G401 (cell line): Measurements from ENCODE around the gene AK1. TPM values are rescaled to one million over a fixed set of nuclear protein-coding genes. Genes with fewer than 3 reads are reported as not detected.
"Not testable (repeated sequence)": the region's sequence is repeated elsewhere in the genome, so short reads cannot be mapped to it uniquely, and the experiment has no call there.

Experiments used
- DNase-seq: peaks from one replicate; pipeline ENCODE4 v3.0.0-alpha.2; 2015; ENCODE audit warnings: low spot score
- in situ Hi-C: cut with HindIII; loops from 2 replicates; pipeline ENCODE4 v1.10.0; 2016; ENCODE audit warnings: low sequenced_read_pairs, mixed read lengths
- total RNA-seq: library from RNA; depleted of rRNA; stranded (reverse); fragments of >200 nt; shearing (Covaris generic); gene quantifications from 2 replicates; pipeline ENCODE4 v1.2.3, GENCODE V29; 2014; rRNA removed

The AK1 gene
- total RNA-seq, 1 experiment from 2014 or later, result 46.4 TPM

- DNase-seq, in situ Hi-C loops: not testable (repeated sequence)
Observed at GRCh38 chr9:127836561-127836960, 40.9 kb downstream of the AK1 start.

GRCh38 chr9:127835991-127836516, 41.4 kb downstream of the AK1 start:
- no peak for DNase-seq
- in situ Hi-C loops, result no loop called here

- no peak for DNase-seq
- in situ Hi-C loops, result no loop called here
Observed at GRCh38 chr9:127833555-127833954, 43.9 kb downstream of the AK1 start.

GRCh38 chr9:127832248-127832647, 45.2 kb downstream of the AK1 start:
- in situ Hi-C loops, result no loop called here
- no peak for DNase-seq

- in situ Hi-C loops, result no loop called here
- DNase-seq, result no peak
Observed at GRCh38 chr9:127829205-127829906, 48.1 kb downstream of the AK1 start.

- in situ Hi-C loops, result no loop called here
- peak; percentile 59 for DNase-seq
Observed at GRCh38 chr9:127828262-127829031, 49.0 kb downstream of the AK1 start.

- in situ Hi-C loops, result no loop called here
- DNase-seq, result peak; percentile 50
Observed at GRCh38 chr9:127826253-127826913, 51.1 kb downstream of the AK1 start.

- in situ Hi-C loops, result no loop called here
- DNase-seq, result peak; percentile 19
Observed at GRCh38 chr9:127825319-127826051, 52.0 kb downstream of the AK1 start.

- in situ Hi-C loops, result no loop called here
- no peak for DNase-seq
Observed at GRCh38 chr9:127822108-127822507, 55.4 kb downstream of the AK1 start.

- DNase-seq, result no peak
- in situ Hi-C loops, result no loop called here
Observed at GRCh38 chr9:127818574-127818973, 58.9 kb downstream of the AK1 start.

- DNase-seq, result peak; percentile 75
- in situ Hi-C loops, result no loop called here
Observed at GRCh38 chr9:127817881-127818434, 59.5 kb downstream of the AK1 start.

- DNase-seq, result no peak
- in situ Hi-C loops, result no loop called here
Observed at GRCh38 chr9:127816728-127817127, 60.7 kb downstream of the AK1 start.

Other genes starting within 250 kb of the AK1 start
- not detected in 2 replicates for gene CFAP157, start 170.7 kb downstream of the AK1 start, total RNA-seq
- 33.3 and 35.0 TPM in 2 replicates for gene PTRH1, start 162.0 kb downstream of the AK1 start, total RNA-seq
- gene TTC16, start 161.6 kb downstream of the AK1 start, total RNA-seq, result not detected in 2 replicates
- 17.9 and 25.0 TPM in 2 replicates for gene TOR2A, start 142.4 kb downstream of the AK1 start, total RNA-seq
- 4.6 and 6.5 TPM in 2 replicates for gene SH2D3C, start 99.0 kb downstream of the AK1 start, total RNA-seq
- gene CDK9, start 91.6 kb downstream of the AK1 start, total RNA-seq, result 103 and 121 TPM in 2 replicates
- gene FPGS, start 74.8 kb downstream of the AK1 start, total RNA-seq, result 164 and 188 TPM in 2 replicates
- gene ENG, start 23.0 kb downstream of the AK1 start, total RNA-seq, result 2.6 and 4.4 TPM in 2 replicates
- 44.8 and 73.0 TPM in 2 replicates for gene ST6GALNAC6, start 21.9 kb upstream of the AK1 start, total RNA-seq
- gene ST6GALNAC4, start 39.4 kb upstream of the AK1 start, total RNA-seq, result 31.9 and 32.8 TPM in 2 replicates
- gene PIP5KL1, start 53.1 kb upstream of the AK1 start, total RNA-seq, result 0.68 and 23.4 TPM in 2 replicates
- gene DPM2, start 60.2 kb upstream of the AK1 start, total RNA-seq, result 17.1 and 39.0 TPM in 2 replicates
- gene EEIG1, start 103.3 kb upstream of the AK1 start, total RNA-seq, result 12.4 and 18.6 TPM in 2 replicates
- 5.4 and 6.6 TPM in 2 replicates for gene NAIF1, start 189.6 kb upstream of the AK1 start, total RNA-seq
- gene SLC25A25, start 190.6 kb upstream of the AK1 start, total RNA-seq, result 25.5 and 29.0 TPM in 2 replicates